ENCODE data around the gene FAM151A.

Gene FAM151A

DNA sequence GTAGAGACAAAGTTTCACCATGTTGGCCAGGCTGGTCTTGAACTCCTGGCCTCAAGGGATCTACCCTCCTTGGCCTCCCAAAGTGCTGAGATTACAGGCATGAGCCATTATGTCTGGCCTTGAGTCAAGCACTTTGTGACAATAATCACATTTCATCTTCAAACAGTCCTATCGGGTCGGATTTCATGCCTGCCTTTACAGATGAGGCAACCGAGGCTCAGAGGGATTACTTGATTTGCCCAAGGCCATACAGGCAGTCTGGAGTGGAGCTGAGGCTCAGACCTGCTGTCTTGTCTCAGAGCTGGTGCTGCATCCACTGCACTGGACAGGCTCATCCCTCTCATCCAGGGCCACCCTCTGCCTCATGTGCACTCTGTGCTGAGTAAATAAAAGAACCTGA lies 26.6 kb downstream of the FAM151A start:
- no peaks in the 10 kb centered on the region for H3F3A ChIP-seq (ENCODE audit: insufficient read depth)
- no peak overlapping the region for H3K4me2 ChIP-seq (ENCODE audit: low read depth, low read length, poor library complexity, severe bottlenecking)
- H3K27me3 ChIP-seq (ENCODE audit: low read length) = no peaks in the 10 kb centered on the region
- H3K9me2 ChIP-seq (replicated peaks; ENCODE audit: insufficient read depth, low read length) = no peaks in the 10 kb centered on the region
- no peak overlapping the region for H3K4me3 ChIP-seq (ENCODE audit: insufficient read depth, low read length, poor library complexity, severe bottlenecking)
- H3K36me3 ChIP-seq (ENCODE audit: low read length) = no peaks in the 10 kb centered on the region
- H3K9me3 ChIP-seq (ENCODE audit: insufficient read depth, low read length) = no peaks in the 10 kb centered on the region
- H2AFZ ChIP-seq (ENCODE audit: low read depth, low read length, severe bottlenecking) = no peak overlapping the region
- TF ChIP-seq, protein P1, sequence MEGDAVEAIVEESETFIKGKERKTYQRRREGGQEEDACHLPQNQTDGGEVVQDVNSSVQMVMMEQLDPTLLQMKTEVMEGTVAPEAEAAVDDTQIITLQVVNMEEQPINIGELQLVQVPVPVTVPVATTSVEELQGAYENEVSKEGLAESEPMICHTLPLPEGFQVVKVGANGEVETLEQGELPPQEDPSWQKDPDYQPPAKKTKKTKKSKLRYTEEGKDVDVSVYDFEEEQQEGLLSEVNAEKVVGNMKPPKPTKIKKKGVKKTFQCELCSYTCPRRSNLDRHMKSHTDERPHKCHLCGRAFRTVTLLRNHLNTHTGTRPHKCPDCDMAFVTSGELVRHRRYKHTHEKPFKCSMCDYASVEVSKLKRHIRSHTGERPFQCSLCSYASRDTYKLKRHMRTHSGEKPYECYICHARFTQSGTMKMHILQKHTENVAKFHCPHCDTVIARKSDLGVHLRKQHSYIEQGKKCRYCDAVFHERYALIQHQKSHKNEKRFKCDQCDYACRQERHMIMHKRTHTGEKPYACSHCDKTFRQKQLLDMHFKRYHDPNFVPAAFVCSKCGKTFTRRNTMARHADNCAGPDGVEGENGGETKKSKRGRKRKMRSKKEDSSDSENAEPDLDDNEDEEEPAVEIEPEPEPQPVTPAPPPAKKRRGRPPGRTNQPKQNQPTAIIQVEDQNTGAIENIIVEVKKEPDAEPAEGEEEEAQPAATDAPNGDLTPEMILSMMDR (IDR thresholded peaks at IDR 0.05; ENCODE audit: insufficient read depth, low read length, poor library complexity, severe bottlenecking) = no peak
- no peak for TF ChIP-seq EZH2phosphoT487 (conservative IDR thresholded peaks at IDR 0.05; ENCODE audit: low read length)
- no peaks in the 10 kb centered on the region for H4K20me1 ChIP-seq (ENCODE audit: low read depth, low read length)
- H3K79me2 ChIP-seq (ENCODE audit: insufficient read depth, low read length) = no peaks in the 10 kb centered on the region
- H3K27ac ChIP-seq (ENCODE audit: low read depth, low read length) = no peak overlapping the region
- H3K9ac ChIP-seq (ENCODE audit: low read length) = no peak overlapping the region

DNA sequence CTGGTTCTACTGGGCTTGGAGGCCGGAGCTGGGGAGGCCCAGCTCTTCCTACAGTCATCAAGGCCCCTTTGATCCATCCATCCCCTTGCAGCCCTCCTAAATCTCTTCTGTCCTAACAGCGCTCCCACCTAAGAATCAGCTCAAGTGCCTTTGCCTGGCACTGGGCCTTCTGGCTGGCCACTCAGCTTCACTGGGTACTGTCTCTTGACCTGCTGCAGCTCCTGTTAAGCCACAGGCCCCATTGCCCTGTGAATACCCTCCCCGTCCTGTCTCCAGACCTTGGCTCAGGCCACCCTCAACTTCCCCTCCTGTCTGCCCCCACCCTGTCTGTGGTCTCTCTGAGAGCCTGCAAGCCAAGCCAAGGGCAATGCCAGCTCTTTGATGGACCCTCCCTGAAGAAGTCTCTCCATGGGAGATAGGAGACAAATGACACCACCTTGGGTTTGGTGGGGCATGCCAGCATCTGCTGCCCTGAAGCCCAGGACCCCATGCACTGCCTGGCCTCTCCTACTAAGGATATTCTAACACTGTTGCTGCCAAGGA lies 27.3 kb downstream of the FAM151A start:
- Histone ChIP-seq H3K4me3 (ENCODE audit: insufficient read depth, low read length, poor library complexity, severe bottlenecking) (no peak overlapping the region), H3K36me3 (ENCODE audit: low read length) (no peaks in the 10 kb centered on the region), H4K20me1 (ENCODE audit: low read depth, low read length) (no peaks in the 10 kb centered on the region), H3K27me3 (ENCODE audit: low read length) (no peaks in the 10 kb centered on the region), H3K9me2 (replicated peaks; ENCODE audit: insufficient read depth, low read length) (no peaks in the 10 kb centered on the region), H3K79me2 (ENCODE audit: insufficient read depth, low read length) (no peaks in the 10 kb centered on the region), H3K4me2 (ENCODE audit: low read depth, low read length, poor library complexity, severe bottlenecking) (no peak overlapping the region), H3F3A (ENCODE audit: insufficient read depth) (no peaks in the 10 kb centered on the region), H2AFZ (ENCODE audit: low read depth, low read length, severe bottlenecking) (no peak overlapping the region), H3K9me3 (ENCODE audit: insufficient read depth, low read length) (no peaks in the 10 kb centered on the region), H3K27ac (ENCODE audit: low read depth, low read length) (no peak overlapping the region), H3K9ac (ENCODE audit: low read length) (no peak overlapping the region)
- TF ChIP-seq, protein P1 (IDR thresholded peaks at IDR 0.05; ENCODE audit: insufficient read depth, low read length, poor library complexity, severe bottlenecking) = no peak
- no peak for TF ChIP-seq EZH2phosphoT487 (conservative IDR thresholded peaks at IDR 0.05; ENCODE audit: low read length)

DNA sequence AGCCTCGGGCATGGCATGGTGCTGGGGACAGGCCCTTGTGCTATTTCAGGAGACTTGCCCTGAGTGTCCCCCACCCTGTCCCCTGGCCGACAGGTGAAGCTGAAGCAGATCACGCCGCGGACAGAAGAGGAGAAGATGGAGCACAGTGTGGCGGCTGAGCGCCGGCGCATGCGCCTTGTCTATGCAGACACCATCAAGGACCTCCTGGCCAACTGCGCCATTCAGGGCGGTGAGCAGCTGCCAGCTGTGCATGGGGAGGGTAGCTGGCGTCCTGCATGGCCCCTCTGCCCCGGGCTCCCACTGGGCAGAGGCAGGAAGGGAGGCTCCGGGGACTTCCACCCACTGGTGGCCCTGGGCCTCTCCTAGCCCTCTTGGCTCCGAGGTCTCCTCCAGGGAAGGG lies 28.9 kb downstream of the FAM151A start:
- Histone ChIP-seq H3K79me2 (ENCODE audit: insufficient read depth, low read length) (no peaks in the 10 kb centered on the region), H3F3A (ENCODE audit: insufficient read depth) (no peaks in the 10 kb centered on the region), H3K36me3 (ENCODE audit: low read length) (no peaks in the 10 kb centered on the region), H3K27me3 (ENCODE audit: low read length) (no peaks in the 10 kb centered on the region), H3K4me2 (ENCODE audit: low read depth, low read length, poor library complexity, severe bottlenecking) (no peak overlapping the region), H3K27ac (ENCODE audit: low read depth, low read length) (no peak overlapping the region), H3K9ac (ENCODE audit: low read length) (no peak overlapping the region), H3K9me3 (ENCODE audit: insufficient read depth, low read length) (no peaks in the 10 kb centered on the region), H3K4me3 (ENCODE audit: insufficient read depth, low read length, poor library complexity, severe bottlenecking) (no peak overlapping the region), H4K20me1 (ENCODE audit: low read depth, low read length) (no peaks in the 10 kb centered on the region), H2AFZ (ENCODE audit: low read depth, low read length, severe bottlenecking) (no peak overlapping the region), H3K9me2 (replicated peaks; ENCODE audit: insufficient read depth, low read length) (no peaks in the 10 kb centered on the region)
- TF ChIP-seq, protein P1 (IDR thresholded peaks at IDR 0.05; ENCODE audit: insufficient read depth, low read length, poor library complexity, severe bottlenecking) = no peak
- no peak for TF ChIP-seq EZH2phosphoT487 (conservative IDR thresholded peaks at IDR 0.05; ENCODE audit: low read length)
